ENCODE data around the gene LCOR. TPM values are rescaled to one million over a fixed set of nuclear protein-coding genes. Genes with fewer than 3 reads are reported as not detected.
A peak's percentile ranks its signal among the peaks of the same experiment; 100 is the strongest.

Gene LCOR
- total RNA-seq, 3 donors from 2014 or later (not counting 1 experiment from before 2014, with no cell fraction given) = 68.5 to 92.4 (median 87.7) TPM

DNA sequence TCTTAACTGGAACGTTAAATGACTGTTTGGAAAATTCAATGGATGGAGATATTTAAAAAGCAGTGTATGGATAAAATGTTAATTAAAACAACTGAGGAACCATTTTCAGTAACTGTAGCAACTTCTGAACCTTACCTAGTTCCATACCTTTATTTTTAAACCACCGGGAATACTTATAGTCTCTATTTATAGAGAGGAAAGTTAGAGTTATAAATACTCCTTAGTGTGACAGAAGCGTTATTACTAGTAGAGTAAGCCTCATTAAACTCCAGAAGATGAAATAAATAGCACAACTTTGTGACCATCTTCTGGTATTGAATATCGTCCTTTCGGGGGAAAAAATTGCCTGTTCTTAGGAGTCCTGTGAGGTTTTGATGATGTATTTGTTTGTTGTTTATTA, 114.9 kb downstream of the LCOR start:
- no peaks in the 10 kb centered on the region for H3K9me3 Mint-ChIP-seq
- peaks cover 13 to 29% of the 10 kb centered on the region in 2 donors for H3K4me1 Mint-ChIP-seq
- Histone ChIP-seq H3K4me3 (ENCODE audit: low read length) (no peak overlapping the region), H3K36me3 (ENCODE audit: control insufficient read depth, insufficient read depth, low read length) (peaks cover 23% of the 10 kb centered on the region), H3K9me3 (ENCODE audit: control insufficient read depth, insufficient read depth, low read length) (no peaks in the 10 kb centered on the region), H3K27me3 (ENCODE audit: control insufficient read depth, insufficient read depth, low read length) (no peaks in the 10 kb centered on the region), H3K27ac (ENCODE audit: low read length) (no peak overlapping the region), H3K4me1 (ENCODE audit: control insufficient read depth, insufficient read depth, low read length) (no peaks in the 10 kb centered on the region)
- TF ChIP-seq, protein P1, sequence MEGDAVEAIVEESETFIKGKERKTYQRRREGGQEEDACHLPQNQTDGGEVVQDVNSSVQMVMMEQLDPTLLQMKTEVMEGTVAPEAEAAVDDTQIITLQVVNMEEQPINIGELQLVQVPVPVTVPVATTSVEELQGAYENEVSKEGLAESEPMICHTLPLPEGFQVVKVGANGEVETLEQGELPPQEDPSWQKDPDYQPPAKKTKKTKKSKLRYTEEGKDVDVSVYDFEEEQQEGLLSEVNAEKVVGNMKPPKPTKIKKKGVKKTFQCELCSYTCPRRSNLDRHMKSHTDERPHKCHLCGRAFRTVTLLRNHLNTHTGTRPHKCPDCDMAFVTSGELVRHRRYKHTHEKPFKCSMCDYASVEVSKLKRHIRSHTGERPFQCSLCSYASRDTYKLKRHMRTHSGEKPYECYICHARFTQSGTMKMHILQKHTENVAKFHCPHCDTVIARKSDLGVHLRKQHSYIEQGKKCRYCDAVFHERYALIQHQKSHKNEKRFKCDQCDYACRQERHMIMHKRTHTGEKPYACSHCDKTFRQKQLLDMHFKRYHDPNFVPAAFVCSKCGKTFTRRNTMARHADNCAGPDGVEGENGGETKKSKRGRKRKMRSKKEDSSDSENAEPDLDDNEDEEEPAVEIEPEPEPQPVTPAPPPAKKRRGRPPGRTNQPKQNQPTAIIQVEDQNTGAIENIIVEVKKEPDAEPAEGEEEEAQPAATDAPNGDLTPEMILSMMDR (IDR thresholded peaks at IDR 0.05) = no peak
- no peaks in the 10 kb centered on the region for H3K27me3 Mint-ChIP-seq (ENCODE audit: low read depth in 2 of 2)
- ATAC-seq (no peak), DNase-seq (no peak)
- intact Hi-C loops (cut with micrococcal nuclease) = no loop called here
- H3K27ac Mint-ChIP-seq = peak overlapping the region in 1 of 2 donors; percentile 18
- H3K36me3 Mint-ChIP-seq = peaks cover 9% of the 10 kb centered on the region
- 97% methylated on average over 4 of the region's 5 CpGs for WGBS (ENCODE audit: insufficient coverage)
- H3K4me3 Mint-ChIP-seq = no peak overlapping the region

DNA sequence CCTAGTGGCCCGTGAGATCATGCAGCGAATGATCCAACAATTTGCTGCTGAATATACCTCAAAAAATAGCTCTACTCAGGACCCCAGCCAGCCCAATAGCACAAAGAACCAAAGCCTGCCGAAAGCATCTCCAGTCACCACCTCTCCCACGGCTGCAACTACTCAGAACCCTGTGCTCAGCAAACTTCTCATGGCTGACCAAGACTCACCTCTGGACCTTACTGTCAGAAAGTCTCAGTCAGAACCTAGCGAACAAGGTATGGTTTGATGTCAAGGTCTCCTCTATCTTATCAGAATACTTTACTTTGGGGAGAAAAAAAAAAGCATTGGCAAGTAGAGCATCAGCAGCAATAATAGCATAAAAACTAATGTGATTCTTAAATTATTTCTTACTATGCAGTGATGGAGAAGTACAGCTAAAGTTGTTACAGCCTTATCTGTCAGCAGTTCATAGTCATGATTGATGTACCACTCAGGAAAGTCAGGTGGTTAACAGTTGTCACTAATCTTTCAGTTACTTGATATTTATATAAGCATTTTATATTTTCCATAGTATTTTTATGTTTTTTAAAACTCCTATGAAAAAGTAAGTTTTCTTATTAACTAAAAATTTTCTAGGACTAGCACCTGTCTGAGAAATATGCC, 117.1 kb downstream of the LCOR start:
- intact Hi-C loops (cut with micrococcal nuclease) = no loop called here
- H3K9me3 Mint-ChIP-seq = no peaks in the 10 kb centered on the region
- H3K9me3 ChIP-seq (ENCODE audit: control insufficient read depth, insufficient read depth, low read length) = no peaks in the 10 kb centered on the region
- no peaks in the 10 kb centered on the region for H3K27me3 Mint-ChIP-seq (ENCODE audit: low read depth in 2 of 2)
- DNase-seq = no peak
- H3K27ac Mint-ChIP-seq = peak overlapping the region in 1 of 2 donors; percentile 15
- H3K4me1 Mint-ChIP-seq = peaks cover 18 to 29% of the 10 kb centered on the region in 2 donors
- no peak overlapping the region for H3K4me3 ChIP-seq (ENCODE audit: low read length)
- peaks cover 9% of the 10 kb centered on the region for H3K36me3 Mint-ChIP-seq
- no peak overlapping the region for H3K27ac ChIP-seq (ENCODE audit: low read length)
- H3K27me3 ChIP-seq (ENCODE audit: control insufficient read depth, insufficient read depth, low read length) = no peaks in the 10 kb centered on the region
- TF ChIP-seq, protein P1 (IDR thresholded peaks at IDR 0.05) = no peak
- no peak overlapping the region for H3K4me3 Mint-ChIP-seq
- peaks cover 33% of the 10 kb centered on the region for H3K36me3 ChIP-seq (ENCODE audit: control insufficient read depth, insufficient read depth, low read length)
- 98% methylated on average over 4 of the region's 5 CpGs for WGBS (ENCODE audit: insufficient coverage)
- ATAC-seq = no peak
- no peaks in the 10 kb centered on the region for H3K4me1 ChIP-seq (ENCODE audit: control insufficient read depth, insufficient read depth, low read length)

DNA sequence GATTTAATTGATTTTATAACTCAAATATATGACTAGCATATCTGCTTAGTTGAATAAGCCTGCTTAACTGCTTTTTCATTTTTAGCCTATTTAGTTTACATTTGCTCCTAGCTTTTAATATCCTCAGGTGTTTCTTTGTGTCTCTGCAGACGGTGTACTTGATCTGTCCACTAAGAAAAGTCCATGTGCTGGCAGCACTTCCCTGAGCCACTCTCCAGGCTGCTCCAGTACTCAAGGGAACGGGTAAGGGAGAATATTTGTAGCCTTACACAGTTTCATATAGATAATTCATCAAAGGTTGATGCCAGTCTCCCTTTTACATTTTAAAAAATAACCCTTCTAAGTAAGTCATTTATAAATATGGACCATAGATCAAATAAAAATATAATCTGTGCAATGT, 119.9 kb downstream of the LCOR start:
- no peaks in the 10 kb centered on the region for H3K27me3 Mint-ChIP-seq (ENCODE audit: low read depth in 2 of 2)
- H3K4me3 Mint-ChIP-seq = no peak overlapping the region
- no peaks in the 10 kb centered on the region for H3K9me3 Mint-ChIP-seq
- 93% methylated on average over 2 of the region's 2 CpGs for WGBS (ENCODE audit: insufficient coverage)
- peaks cover 13 to 14% of the 10 kb centered on the region in 2 donors for H3K4me1 Mint-ChIP-seq
- H3K27ac Mint-ChIP-seq = peak overlapping the region in 1 of 2 donors; percentile 60
- Histone ChIP-seq H3K4me3 (ENCODE audit: low read length) (no peak overlapping the region), H3K27ac (ENCODE audit: low read length) (no peak overlapping the region), H3K4me1 (ENCODE audit: control insufficient read depth, insufficient read depth, low read length) (no peaks in the 10 kb centered on the region), H3K27me3 (ENCODE audit: control insufficient read depth, insufficient read depth, low read length) (no peaks in the 10 kb centered on the region), H3K36me3 (ENCODE audit: control insufficient read depth, insufficient read depth, low read length) (peaks cover 52% of the 10 kb centered on the region), H3K9me3 (ENCODE audit: control insufficient read depth, insufficient read depth, low read length) (no peaks in the 10 kb centered on the region)
- TF ChIP-seq, protein P1 (IDR thresholded peaks at IDR 0.05) = no peak
- ATAC-seq = no peak
- H3K36me3 Mint-ChIP-seq = peaks cover 11% of the 10 kb centered on the region
- DNase-seq = no peak
- intact Hi-C loops (cut with micrococcal nuclease) = no loop called here

DNA sequence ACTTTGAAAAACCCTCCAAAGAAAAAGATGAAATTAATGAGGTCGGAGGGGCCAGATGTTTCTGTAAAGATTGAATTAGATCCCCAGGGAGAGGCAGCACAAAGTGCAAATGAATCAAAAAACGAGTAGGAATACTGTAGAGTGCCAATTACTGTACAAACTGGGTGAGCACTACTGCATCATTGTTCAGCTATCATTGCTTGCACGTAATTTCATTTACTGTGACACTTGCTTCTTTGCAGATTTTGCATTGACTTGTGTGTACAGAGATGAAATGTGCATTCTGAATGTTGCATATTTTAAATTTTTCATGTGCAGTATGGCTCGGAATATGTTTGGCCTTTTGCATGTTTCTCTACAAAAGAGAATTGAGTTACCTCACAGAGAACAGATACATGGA, 123.7 kb downstream of the LCOR start:
- DNase-seq = no peak
- no peaks in the 10 kb centered on the region for H3K27me3 Mint-ChIP-seq (ENCODE audit: low read depth in 2 of 2)
- no peak for ATAC-seq
- no peaks in the 10 kb centered on the region for H3K9me3 ChIP-seq (ENCODE audit: control insufficient read depth, insufficient read depth, low read length)
- H3K9me3 Mint-ChIP-seq = no peaks in the 10 kb centered on the region
- H3K4me1 Mint-ChIP-seq = peaks cover 0 to 12% of the 10 kb centered on the region in 2 donors
- intact Hi-C loops (cut with micrococcal nuclease) = no loop called here
- peaks cover 11% of the 10 kb centered on the region for H3K36me3 Mint-ChIP-seq
- H3K4me3 ChIP-seq (ENCODE audit: low read length) = no peak overlapping the region
- WGBS (ENCODE audit: insufficient coverage) = 96% methylated on average over 4 of the region's 4 CpGs
- H3K4me1 ChIP-seq (ENCODE audit: control insufficient read depth, insufficient read depth, low read length) = no peaks in the 10 kb centered on the region
- no peak overlapping the region for H3K4me3 Mint-ChIP-seq
- H3K27ac Mint-ChIP-seq = no peak overlapping the region
- peaks cover 51% of the 10 kb centered on the region for H3K36me3 ChIP-seq (ENCODE audit: control insufficient read depth, insufficient read depth, low read length)
- H3K27me3 ChIP-seq (ENCODE audit: control insufficient read depth, insufficient read depth, low read length) = no peaks in the 10 kb centered on the region
- TF ChIP-seq, protein P1 (IDR thresholded peaks at IDR 0.05) = no peak
- no peak overlapping the region for H3K27ac ChIP-seq (ENCODE audit: low read length)

All from natural killer cell (primary cell).